Iris pigment epithelial cell (primary cell): ENCODE results near the gene CCDC13.
"Not testable (repeated sequence)": the region's sequence is repeated elsewhere in the genome, so short reads cannot be mapped to it uniquely, and the experiment has no call there.

Experiments
- DNase-seq: peaks from one replicate; pipeline ENCODE4 v3.0.0-alpha.2; 2011; ENCODE audit warnings: low read depth

CCDC13 gene

GRCh38 chr3:42772670-42773408 is at the start of gene CCDC13:
Gene CCDC13 (minus strand): TSS chr3:42773253. CDS start chr3:42758345, 14,908 bp downstream.
- peak; percentile 90 for DNase-seq

GRCh38 chr3:42822828-42823227 is 49.8 kb upstream of the CCDC13 start:
- DNase-seq: peak; percentile 28

GRCh38 chr3:42820746-42821051 is 47.6 kb upstream of the CCDC13 start:
- no peak for DNase-seq

- no peak for DNase-seq
Observed at GRCh38 chr3:42819351-42819965, 46.4 kb upstream of the CCDC13 start.

GRCh38 chr3:42815826-42816225 is 42.8 kb upstream of the CCDC13 start:
- no peak for DNase-seq

- no peak for DNase-seq
Observed at GRCh38 chr3:42814914-42815507, 42.0 kb upstream of the CCDC13 start.

GRCh38 chr3:42814246-42814645 is 41.2 kb upstream of the CCDC13 start:
- DNase-seq: no peak

GRCh38 chr3:42811118-42811883 is 38.2 kb upstream of the CCDC13 start:
- not testable (repeated sequence) for DNase-seq

GRCh38 chr3:42810706-42811105 is 37.7 kb upstream of the CCDC13 start:
- DNase-seq: not testable (repeated sequence)

GRCh38 chr3:42809202-42809601 is 36.1 kb upstream of the CCDC13 start, which contains the start of gene ACKR2:
Gene ACKR2 (plus strand): TSS chr3:42809445. CDS start chr3:42864503, 55,058 bp downstream.
- no peak for DNase-seq

- DNase-seq: no peak
Observed at GRCh38 chr3:42807929-42808328, 34.9 kb upstream of the CCDC13 start.

GRCh38 chr3:42805141-42805821 is 32.2 kb upstream of the CCDC13 start:
- peak; percentile 5 for DNase-seq

- DNase-seq: no peak
Observed at GRCh38 chr3:42804831-42805132, 31.7 kb upstream of the CCDC13 start.

- DNase-seq: peak; percentile 97
Observed at GRCh38 chr3:42804106-42804830, 31.2 kb upstream of the CCDC13 start, which contains the start of gene HIGD1A. Gene HIGD1A (minus strand): TSS chr3:42804490. CDS start chr3:42794253, 10,237 bp downstream.

GRCh38 chr3:42803414-42804105 is 30.5 kb upstream of the CCDC13 start:
- peak; percentile 38 for DNase-seq

- DNase-seq: no peak
Observed at GRCh38 chr3:42802876-42803413, 29.9 kb upstream of the CCDC13 start.

- no peak for DNase-seq
Observed at GRCh38 chr3:42801784-42802183, 28.7 kb upstream of the CCDC13 start.

GRCh38 chr3:42801048-42801620 is 28.1 kb upstream of the CCDC13 start:
- no peak for DNase-seq

GRCh38 chr3:42800251-42800650 is 27.2 kb upstream of the CCDC13 start:
- DNase-seq: no peak

- DNase-seq: no peak
Observed at GRCh38 chr3:42799376-42799775, 26.3 kb upstream of the CCDC13 start.
